ENCODE results near the gene SCNN1B.

SCNN1B gene

GRCh38 chr16:23276821-23277220, 25.3 kb upstream of the SCNN1B start:
- Mint-ChIP-seq H3K27ac (no peak overlapping the region), H3K27me3 (peaks cover 59 to 80% of the 10 kb centered on the region in 2 donors), H3K9me3 (no peaks in the 10 kb centered on the region), H3K4me3 (no peak overlapping the region), H3K36me3 (ENCODE audit: insufficient read depth) (no peaks in the 10 kb centered on the region), H3K4me1 (ENCODE audit: low read depth in 2 of 2) (no peaks in the 10 kb centered on the region)
- DNase-seq (no peak), ATAC-seq (replicated peaks) (no peak)

GRCh38 chr16:23278031-23278430, 24.1 kb upstream of the SCNN1B start:
- H3K36me3 Mint-ChIP-seq (ENCODE audit: insufficient read depth): no peaks in the 10 kb centered on the region
- H3K4me3 Mint-ChIP-seq: no peak overlapping the region
- peaks cover 70 to 92% of the 10 kb centered on the region in 2 donors for H3K27me3 Mint-ChIP-seq
- H3K4me1 Mint-ChIP-seq (ENCODE audit: low read depth in 2 of 2): no peaks in the 10 kb centered on the region
- ATAC-seq (replicated peaks): no peak
- DNase-seq: no peak
- no peak overlapping the region for H3K27ac Mint-ChIP-seq
- H3K9me3 Mint-ChIP-seq: no peaks in the 10 kb centered on the region

- no peak overlapping the region for H3K27ac Mint-ChIP-seq
- no peaks in the 10 kb centered on the region for H3K36me3 Mint-ChIP-seq (ENCODE audit: insufficient read depth)
- H3K9me3 Mint-ChIP-seq: no peaks in the 10 kb centered on the region
- H3K4me1 Mint-ChIP-seq (ENCODE audit: low read depth in 2 of 2): no peaks in the 10 kb centered on the region
- H3K27me3 Mint-ChIP-seq: peaks cover 65 to 83% of the 10 kb centered on the region in 2 donors
- no peak for ATAC-seq (replicated peaks)
- no peak overlapping the region for H3K4me3 Mint-ChIP-seq
- no peak for DNase-seq
These were observed 22.4 kb upstream of the SCNN1B start for GRCh38 chr16:23279721-23280153.

- Mint-ChIP-seq H3K9me3 (no peaks in the 10 kb centered on the region), H3K36me3 (ENCODE audit: insufficient read depth) (no peaks in the 10 kb centered on the region), H3K4me3 (no peak overlapping the region), H3K27ac (no peak overlapping the region), H3K4me1 (ENCODE audit: low read depth in 2 of 2) (no peaks in the 10 kb centered on the region), H3K27me3 (peaks cover 57 to 75% of the 10 kb centered on the region in 2 donors)
- DNase-seq (no peak), ATAC-seq (replicated peaks) (no peak)
These were observed 21.6 kb upstream of the SCNN1B start for GRCh38 chr16:23280483-23280967.

- Mint-ChIP-seq H3K27ac (no peak overlapping the region), H3K36me3 (ENCODE audit: insufficient read depth) (no peaks in the 10 kb centered on the region), H3K4me1 (ENCODE audit: low read depth in 2 of 2) (no peaks in the 10 kb centered on the region), H3K9me3 (no peaks in the 10 kb centered on the region), H3K27me3 (peaks cover 51 to 55% of the 10 kb centered on the region in 2 donors), H3K4me3 (no peak overlapping the region)
- no peak for ATAC-seq (replicated peaks)
- DNase-seq: no peak
These were observed 19.5 kb upstream of the SCNN1B start for GRCh38 chr16:23282568-23282967.

GRCh38 chr16:23283571-23283970, 18.5 kb upstream of the SCNN1B start:
- DNase-seq (no peak), ATAC-seq (replicated peaks) (no peak)
- no peak overlapping the region for H3K4me3 Mint-ChIP-seq
- H3K27me3 Mint-ChIP-seq: peaks cover 41 to 45% of the 10 kb centered on the region in 2 donors
- no peaks in the 10 kb centered on the region for H3K9me3 Mint-ChIP-seq
- H3K27ac Mint-ChIP-seq: no peak overlapping the region
- no peaks in the 10 kb centered on the region for H3K4me1 Mint-ChIP-seq (ENCODE audit: low read depth in 2 of 2)
- H3K36me3 Mint-ChIP-seq (ENCODE audit: insufficient read depth): no peaks in the 10 kb centered on the region

GRCh38 chr16:23284584-23284983, 17.5 kb upstream of the SCNN1B start:
- peaks cover 35 to 36% of the 10 kb centered on the region in 2 donors for H3K27me3 Mint-ChIP-seq
- no peak overlapping the region for H3K4me3 Mint-ChIP-seq
- H3K36me3 Mint-ChIP-seq (ENCODE audit: insufficient read depth): no peaks in the 10 kb centered on the region
- no peaks in the 10 kb centered on the region for H3K4me1 Mint-ChIP-seq (ENCODE audit: low read depth in 2 of 2)
- no peak for ATAC-seq (replicated peaks)
- H3K27ac Mint-ChIP-seq: no peak overlapping the region
- DNase-seq: no peak
- no peaks in the 10 kb centered on the region for H3K9me3 Mint-ChIP-seq

GRCh38 chr16:23286131-23286532, 16.0 kb upstream of the SCNN1B start:
- DNase-seq (no peak), ATAC-seq (replicated peaks) (no peak)
- no peaks in the 10 kb centered on the region for H3K9me3 Mint-ChIP-seq
- peaks cover 20 to 22% of the 10 kb centered on the region in 2 donors for H3K27me3 Mint-ChIP-seq
- no peak overlapping the region for H3K27ac Mint-ChIP-seq
- no peaks in the 10 kb centered on the region for H3K4me1 Mint-ChIP-seq (ENCODE audit: low read depth in 2 of 2)
- no peaks in the 10 kb centered on the region for H3K36me3 Mint-ChIP-seq (ENCODE audit: insufficient read depth)
- H3K4me3 Mint-ChIP-seq: no peak overlapping the region

- Mint-ChIP-seq H3K27me3 (peaks cover 7 to 11% of the 10 kb centered on the region in 2 donors), H3K4me1 (ENCODE audit: low read depth in 2 of 2) (no peaks in the 10 kb centered on the region), H3K9me3 (no peaks in the 10 kb centered on the region), H3K36me3 (ENCODE audit: insufficient read depth) (no peaks in the 10 kb centered on the region), H3K4me3 (no peak overlapping the region), H3K27ac (no peak overlapping the region)
- no peak for DNase-seq
- no peak for ATAC-seq (replicated peaks)
These were observed 13.9 kb upstream of the SCNN1B start for GRCh38 chr16:23288209-23288608.

- DNase-seq (no peak), ATAC-seq (replicated peaks) (no peak)
- Mint-ChIP-seq H3K4me1 (ENCODE audit: low read depth in 2 of 2) (no peaks in the 10 kb centered on the region), H3K27ac (no peak overlapping the region), H3K36me3 (ENCODE audit: insufficient read depth) (no peaks in the 10 kb centered on the region), H3K9me3 (no peaks in the 10 kb centered on the region), H3K27me3 (peaks cover 11 to 17% of the 10 kb centered on the region in 2 donors), H3K4me3 (no peak overlapping the region)
These were observed 13.2 kb upstream of the SCNN1B start for GRCh38 chr16:23288726-23289512.

GRCh38 chr16:23290189-23291062, 11.7 kb upstream of the SCNN1B start:
- ATAC-seq (replicated peaks): no peak
- H3K36me3 Mint-ChIP-seq (ENCODE audit: insufficient read depth): no peaks in the 10 kb centered on the region
- no peak overlapping the region for H3K27ac Mint-ChIP-seq
- no peak for DNase-seq
- no peaks in the 10 kb centered on the region for H3K9me3 Mint-ChIP-seq
- peaks cover 22 to 24% of the 10 kb centered on the region in 2 donors for H3K27me3 Mint-ChIP-seq
- no peak overlapping the region for H3K4me3 Mint-ChIP-seq
- no peaks in the 10 kb centered on the region for H3K4me1 Mint-ChIP-seq (ENCODE audit: low read depth in 2 of 2)

- Mint-ChIP-seq H3K27me3 (peaks cover 23 to 38% of the 10 kb centered on the region in 2 donors), H3K9me3 (no peaks in the 10 kb centered on the region), H3K27ac (no peak overlapping the region), H3K4me3 (no peak overlapping the region), H3K4me1 (ENCODE audit: low read depth in 2 of 2) (no peaks in the 10 kb centered on the region), H3K36me3 (ENCODE audit: insufficient read depth) (no peaks in the 10 kb centered on the region)
- DNase-seq (no peak), ATAC-seq (replicated peaks) (no peak)
These were observed 9.1 kb upstream of the SCNN1B start for GRCh38 chr16:23293016-23293415.

GRCh38 chr16:23294260-23294659, 7.8 kb upstream of the SCNN1B start:
- no peak overlapping the region for H3K4me3 Mint-ChIP-seq
- H3K4me1 Mint-ChIP-seq (ENCODE audit: low read depth in 2 of 2): no peaks in the 10 kb centered on the region
- H3K36me3 Mint-ChIP-seq (ENCODE audit: insufficient read depth): no peaks in the 10 kb centered on the region
- ATAC-seq (replicated peaks): no peak
- H3K27me3 Mint-ChIP-seq: peaks cover 23 to 38% of the 10 kb centered on the region in 2 donors
- no peaks in the 10 kb centered on the region for H3K9me3 Mint-ChIP-seq
- DNase-seq: no peak
- no peak overlapping the region for H3K27ac Mint-ChIP-seq
